AG10803 (cell line): ENCODE results near the gene TWIST2.

Experiments
- DNase-seq: peaks from one replicate; pipeline ENCODE4 v3.0.0; 2010; ENCODE audit warnings: low read depth
- H3K4me3 ChIP-seq: 2 replicates; pipeline ENCODE4 v1.5.1; 2011; ENCODE audit warnings: mild to moderate bottlenecking, low read length, control low read depth
- TF ChIP-seq, protein P1 (sequence below): conservative IDR thresholded peaks from 2 replicates; pipeline ENCODE4 v1.5.1; 2011; ENCODE audit warnings: mild to moderate bottlenecking, low read length, control low read depth, inconsistent platforms

Gene TWIST2

DNA sequence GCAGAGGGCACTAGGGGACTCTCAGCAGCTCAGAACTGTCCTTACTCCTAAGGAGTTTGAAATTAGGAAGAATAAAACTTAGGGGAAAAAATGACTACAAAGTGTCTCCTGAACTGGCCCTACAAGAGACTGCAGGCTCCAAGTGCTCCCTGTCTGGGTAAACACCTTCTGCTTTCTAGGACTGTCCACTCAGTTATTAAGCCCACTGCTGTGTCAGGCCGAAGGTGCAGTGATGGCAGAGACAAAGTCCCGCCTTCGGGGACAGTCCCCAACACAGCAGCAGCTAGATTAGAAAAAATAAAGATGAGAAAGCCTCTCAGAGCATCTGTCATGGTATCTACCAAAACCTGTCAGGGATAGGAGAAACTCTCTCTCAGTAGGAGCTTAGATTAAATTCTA is 28.3 kb downstream of the TWIST2 start:
- H3K4me3 ChIP-seq, result no peak overlapping the region
- TF ChIP-seq, protein P1, sequence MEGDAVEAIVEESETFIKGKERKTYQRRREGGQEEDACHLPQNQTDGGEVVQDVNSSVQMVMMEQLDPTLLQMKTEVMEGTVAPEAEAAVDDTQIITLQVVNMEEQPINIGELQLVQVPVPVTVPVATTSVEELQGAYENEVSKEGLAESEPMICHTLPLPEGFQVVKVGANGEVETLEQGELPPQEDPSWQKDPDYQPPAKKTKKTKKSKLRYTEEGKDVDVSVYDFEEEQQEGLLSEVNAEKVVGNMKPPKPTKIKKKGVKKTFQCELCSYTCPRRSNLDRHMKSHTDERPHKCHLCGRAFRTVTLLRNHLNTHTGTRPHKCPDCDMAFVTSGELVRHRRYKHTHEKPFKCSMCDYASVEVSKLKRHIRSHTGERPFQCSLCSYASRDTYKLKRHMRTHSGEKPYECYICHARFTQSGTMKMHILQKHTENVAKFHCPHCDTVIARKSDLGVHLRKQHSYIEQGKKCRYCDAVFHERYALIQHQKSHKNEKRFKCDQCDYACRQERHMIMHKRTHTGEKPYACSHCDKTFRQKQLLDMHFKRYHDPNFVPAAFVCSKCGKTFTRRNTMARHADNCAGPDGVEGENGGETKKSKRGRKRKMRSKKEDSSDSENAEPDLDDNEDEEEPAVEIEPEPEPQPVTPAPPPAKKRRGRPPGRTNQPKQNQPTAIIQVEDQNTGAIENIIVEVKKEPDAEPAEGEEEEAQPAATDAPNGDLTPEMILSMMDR, result no peak
- DNase-seq, result no peak

DNA sequence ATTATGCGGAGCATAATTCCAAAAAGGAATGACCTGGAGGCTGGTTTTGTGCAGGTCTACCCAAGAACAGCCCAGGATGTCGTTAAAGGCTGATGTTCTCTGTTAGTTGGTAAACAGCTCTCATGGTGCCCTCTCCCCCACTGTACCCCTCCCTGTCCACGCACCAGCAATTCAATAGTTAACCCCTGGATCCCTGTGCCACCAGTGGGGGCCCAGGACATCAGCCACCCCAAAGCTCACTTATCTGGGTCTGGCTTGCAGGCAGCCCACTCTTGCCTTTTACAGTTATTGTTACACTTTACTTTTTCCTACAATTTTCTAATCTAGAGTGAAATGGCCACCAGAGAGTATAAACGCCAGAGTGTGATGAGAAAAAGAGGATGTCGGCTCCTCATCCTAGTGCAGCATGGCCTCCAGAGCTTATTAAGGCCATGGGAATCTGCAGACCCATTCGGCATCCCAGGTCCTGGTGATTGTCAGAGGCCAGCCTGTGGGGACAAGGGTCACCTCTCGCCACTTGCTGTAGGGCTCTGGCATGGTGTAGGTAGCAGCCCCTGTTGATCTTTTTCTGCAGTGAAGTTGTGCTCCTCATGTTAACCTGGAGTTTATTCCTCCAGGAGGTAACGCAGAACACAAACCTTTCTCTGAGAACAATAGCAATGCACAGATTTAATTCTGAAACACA is 30.3 kb downstream of the TWIST2 start:
- DNase-seq, result no peak
- no peak overlapping the region for H3K4me3 ChIP-seq
- TF ChIP-seq, protein P1, result no peak

DNA sequence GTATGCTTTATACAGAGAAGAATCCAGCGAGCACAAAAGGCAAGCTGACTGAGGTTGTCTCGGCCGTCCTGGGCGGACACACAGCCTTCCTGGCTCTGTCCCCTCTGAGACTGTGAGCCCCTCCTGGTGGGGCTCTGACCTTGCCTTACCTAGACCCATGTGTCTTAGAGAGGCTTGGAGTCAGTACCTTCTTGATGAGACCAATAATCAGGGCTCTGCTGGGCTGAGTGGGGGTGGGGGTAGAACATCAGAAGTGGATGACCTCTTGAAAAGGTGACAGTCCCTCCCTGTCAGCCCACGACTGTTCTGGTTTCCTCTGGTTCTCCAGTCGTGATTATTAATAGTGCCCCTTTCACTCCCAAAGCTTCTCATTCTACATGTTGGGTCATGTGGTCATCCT is 31.2 kb downstream of the TWIST2 start:
- H3K4me3 ChIP-seq, result no peak overlapping the region
- TF ChIP-seq, protein P1, result no peak
- no peak for DNase-seq

DNA sequence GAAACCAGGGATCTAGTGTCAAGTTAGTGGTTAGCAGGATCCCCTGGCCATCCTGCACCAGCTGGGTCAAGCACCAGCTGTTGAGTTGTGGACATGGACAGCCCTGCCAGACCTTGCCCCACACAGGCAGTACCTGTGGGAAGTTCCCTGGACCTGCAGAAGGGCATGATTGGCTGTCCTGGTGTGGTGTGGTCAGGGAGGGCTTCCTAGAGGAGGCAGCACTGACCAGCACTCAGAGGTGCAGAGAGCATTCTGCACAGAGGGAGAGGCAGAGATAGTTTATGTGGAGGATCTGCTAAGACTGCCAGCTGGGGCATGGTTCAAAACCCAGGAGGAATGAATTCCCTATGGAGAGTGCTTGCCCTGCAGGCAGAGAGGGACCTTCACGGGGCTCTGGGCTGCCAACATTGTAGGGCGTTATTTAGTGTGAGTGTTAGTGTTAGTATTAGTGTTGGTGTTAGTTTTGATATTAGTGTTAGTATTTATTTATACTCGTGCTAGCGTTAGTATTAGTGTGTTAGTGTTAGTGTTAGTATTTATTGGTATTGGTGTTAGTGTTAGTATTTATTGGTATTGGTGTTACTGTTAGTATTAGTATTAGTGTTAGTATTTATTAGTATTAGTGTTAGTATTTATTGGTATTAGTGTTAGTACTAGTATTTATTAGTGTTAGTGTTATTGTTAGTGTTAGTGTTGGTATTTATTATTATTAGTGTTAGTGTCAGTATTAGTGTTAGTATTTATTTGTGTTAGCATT is 31.9 kb downstream of the TWIST2 start:
- H3K4me3 ChIP-seq, result no peak overlapping the region
- peak; percentile 21 for DNase-seq
- TF ChIP-seq, protein P1, result no peak

DNA sequence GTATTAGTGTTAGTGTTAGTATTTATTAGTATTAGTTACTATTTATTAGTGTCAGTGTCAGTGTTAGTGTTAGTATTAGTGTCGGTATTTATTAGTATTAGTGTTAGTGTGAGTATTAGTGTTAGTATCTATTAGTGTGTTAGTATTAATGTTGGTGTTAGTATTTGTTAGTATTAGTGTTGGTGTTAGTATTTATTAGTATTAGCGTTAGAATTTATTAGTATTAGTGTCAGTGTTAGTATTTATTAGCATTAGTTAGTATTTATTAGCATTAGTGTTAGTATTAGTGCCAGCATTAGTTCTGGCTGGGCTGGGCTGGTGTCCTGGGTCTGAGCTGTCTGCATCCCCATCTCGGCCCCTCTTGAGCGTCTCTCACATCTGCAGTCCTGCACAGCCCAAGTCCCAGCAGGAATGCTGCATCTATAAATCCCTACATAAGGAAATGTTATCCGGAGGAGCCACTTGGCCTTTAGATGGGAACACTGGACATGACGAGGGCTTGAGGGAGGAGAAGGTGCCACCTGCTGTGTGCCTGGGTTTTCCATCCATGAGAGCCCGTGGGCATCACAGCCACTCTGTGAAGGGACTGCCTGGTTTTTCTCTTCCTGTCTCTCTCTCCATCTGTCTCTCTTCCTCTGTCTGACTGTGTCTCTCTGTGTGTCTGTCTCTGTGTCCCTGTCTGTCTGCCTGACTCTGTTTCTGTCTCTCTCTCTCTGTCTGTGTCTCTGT is 33.6 kb downstream of the TWIST2 start:
- DNase-seq, result no peak
- TF ChIP-seq, protein P1, result no peak
- peak overlapping the region; percentile 6; the same call in 1 of the 2 replicates for H3K4me3 ChIP-seq

DNA sequence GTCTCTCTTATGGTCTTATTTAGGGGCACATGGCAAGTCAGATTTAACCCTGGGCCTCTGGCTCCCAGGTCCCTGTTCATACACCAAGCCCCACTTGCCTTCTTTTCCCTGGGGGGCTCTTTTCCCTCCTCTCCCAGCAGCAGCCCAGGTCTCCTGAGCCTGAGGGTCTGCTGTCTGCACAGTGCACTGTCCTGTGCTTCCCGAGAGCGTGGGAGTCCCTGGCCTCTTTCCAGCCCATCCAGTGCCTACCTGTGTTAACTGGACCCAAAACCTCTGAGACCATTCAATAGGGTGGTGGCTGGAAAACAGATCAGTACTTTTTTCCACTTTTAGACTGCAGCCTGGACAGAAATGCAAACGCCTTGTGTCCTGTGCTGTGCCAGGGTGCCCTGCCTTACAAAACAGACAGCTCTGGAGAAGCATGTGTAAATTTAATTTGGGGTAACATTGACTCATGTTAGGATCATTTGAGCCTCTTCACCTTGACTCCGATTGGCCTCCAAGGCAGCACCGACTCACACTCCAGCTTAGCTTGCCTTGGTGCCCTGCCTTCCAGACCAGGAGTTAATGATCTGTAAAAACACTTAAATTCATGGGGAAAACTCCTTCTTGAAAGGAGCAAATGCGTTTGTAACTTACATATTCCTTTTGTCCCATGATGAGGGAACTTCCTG is 34.3 kb downstream of the TWIST2 start:
- H3K4me3 ChIP-seq, result no peak overlapping the region; the same call in 1 of the 2 replicates
- no peak for DNase-seq
- TF ChIP-seq, protein P1, result no peak
